GM21825 (cell line): ENCODE measurements around the gene PKM.

Experiments
- ATAC-seq: cut with Tn5 transposase; IDR thresholded peaks from one replicate; pipeline ENCODE4 v1.9.1; 2021; ENCODE audit warnings: mild to moderate bottlenecking, moderate library complexity; ENCODE audit not compliant: unreplicated experiment

PKM gene

DNA sequence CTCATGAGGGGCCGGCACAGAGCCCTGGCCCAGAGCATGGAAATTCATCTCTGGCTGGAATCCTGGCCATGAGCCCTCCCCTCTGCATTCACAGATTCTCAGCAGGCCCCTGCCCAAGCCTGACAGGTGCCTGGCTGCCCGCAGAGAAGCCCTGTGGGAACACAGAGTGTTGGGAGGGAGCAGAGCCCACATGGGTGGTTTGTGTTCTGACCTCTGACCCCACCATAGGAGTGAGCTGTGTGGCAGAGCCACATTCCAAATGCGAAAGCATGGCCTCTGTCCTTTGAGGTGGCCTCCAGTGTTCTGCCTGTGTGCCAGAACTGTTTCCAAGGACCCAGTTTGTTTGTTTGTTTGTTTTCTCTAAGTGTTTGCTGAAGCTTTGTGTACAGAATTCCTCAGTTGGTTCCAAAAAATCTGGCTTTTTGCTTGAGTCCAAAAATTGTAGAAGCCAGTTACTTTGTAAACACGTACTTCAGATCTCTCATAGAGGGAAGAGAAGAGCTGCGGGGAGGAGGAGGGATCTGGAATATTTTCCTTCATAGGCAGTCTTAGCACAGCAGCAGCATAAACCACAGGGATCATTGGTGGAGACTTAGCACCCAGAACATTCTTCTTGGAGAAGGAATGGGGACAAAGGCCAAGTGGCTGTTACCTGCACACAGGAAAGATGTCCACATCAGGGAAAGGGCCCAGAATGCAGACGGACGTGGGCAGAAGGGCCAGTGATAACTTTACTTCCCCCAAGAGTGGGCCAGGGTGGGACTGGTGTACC is 69.4 kb downstream of the PKM start:
- no peak for ATAC-seq

DNA sequence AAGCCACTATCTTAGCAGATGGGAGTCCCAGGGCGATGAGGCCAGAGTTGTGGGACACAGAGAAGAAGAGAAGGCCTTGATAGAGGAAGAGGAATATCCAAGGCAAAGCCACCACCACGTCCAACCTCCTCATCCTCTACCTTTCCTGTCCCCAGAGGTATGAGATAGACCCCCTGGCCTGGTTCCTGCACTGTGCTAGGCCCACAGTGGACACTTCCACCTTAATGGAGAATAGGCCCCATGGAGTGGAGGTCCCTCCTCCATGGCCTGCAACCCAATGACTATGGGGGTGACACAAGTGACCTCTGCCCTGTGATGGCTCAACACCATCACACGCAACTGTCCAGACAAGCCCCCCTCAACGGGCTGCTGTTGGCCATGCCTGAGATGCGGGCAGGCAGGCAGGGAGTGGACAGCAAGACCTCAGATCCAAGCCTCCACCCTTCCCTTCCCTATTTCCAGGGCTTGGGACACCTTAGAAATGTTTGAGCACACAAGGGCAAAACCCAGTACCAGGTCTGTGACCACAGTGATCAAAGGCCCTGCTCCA is 70.2 kb downstream of the PKM start:
- no peak for ATAC-seq

DNA sequence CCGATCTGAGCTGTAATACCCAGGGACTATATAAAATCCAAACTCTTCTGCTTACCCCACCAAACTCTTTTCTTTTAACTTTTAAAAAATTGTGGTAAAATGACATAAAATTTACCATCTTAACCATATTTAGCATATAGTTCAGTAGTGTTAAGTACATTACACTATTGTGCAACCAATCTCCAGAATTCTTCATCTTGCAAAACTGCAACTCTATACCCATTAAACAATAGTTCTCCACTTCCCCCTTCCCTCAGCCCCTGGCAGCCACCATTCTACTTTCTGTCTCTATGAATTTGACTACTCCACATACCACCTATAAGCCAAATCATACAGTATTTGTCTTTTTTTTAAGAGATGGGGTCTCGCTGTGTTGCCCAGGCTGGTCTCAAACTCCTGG is 74.1 kb downstream of the PKM start:
- ATAC-seq, result no peak

DNA sequence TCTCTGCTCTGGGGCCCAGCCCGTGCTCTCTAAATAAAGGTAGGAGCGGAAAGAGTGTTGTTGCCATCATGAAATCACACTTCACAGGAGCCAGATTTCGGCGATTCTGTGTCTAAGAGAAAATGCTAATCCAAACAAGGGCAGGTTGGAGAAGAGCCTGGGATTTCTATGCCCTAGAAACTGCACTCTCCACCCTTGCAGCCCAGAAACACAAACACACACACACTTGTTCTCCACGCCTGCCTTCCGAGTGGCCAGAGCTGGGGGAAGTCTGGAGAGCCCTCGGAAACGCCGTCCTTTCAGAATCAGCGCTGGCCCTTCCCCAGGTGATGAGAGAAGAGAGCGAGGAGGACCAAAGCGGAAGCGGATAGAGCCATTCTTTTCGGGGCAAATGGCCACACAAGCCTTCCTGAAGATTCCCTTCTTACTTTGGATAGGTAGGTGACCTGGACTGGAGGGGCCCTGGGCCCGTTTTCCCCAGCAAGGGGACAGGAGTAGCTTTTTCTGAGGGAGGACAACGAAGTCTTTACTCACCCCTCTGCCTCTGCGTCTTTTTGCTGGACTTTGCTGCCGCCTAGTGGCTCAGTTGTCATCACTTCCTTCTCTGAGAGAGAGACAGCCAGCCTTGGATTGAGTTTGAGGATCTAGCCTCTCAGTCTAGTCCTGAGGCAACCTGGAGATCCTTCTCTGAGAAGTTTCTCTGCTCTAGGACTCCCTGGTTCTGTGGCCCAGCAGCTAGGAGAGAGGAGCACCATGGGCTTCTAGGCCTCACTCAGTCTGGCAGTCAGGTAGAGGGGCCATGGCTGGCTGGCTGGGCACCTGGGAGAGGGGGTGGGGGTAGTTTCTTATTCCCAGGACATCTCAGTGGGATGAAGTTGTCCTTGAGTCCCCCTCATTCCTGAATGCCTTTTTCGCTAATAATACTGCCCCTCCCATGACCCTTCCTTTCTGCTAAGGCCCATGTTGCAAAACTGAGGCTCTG is 75.1 kb downstream of the PKM start:
- ATAC-seq, result peak; percentile 64

DNA sequence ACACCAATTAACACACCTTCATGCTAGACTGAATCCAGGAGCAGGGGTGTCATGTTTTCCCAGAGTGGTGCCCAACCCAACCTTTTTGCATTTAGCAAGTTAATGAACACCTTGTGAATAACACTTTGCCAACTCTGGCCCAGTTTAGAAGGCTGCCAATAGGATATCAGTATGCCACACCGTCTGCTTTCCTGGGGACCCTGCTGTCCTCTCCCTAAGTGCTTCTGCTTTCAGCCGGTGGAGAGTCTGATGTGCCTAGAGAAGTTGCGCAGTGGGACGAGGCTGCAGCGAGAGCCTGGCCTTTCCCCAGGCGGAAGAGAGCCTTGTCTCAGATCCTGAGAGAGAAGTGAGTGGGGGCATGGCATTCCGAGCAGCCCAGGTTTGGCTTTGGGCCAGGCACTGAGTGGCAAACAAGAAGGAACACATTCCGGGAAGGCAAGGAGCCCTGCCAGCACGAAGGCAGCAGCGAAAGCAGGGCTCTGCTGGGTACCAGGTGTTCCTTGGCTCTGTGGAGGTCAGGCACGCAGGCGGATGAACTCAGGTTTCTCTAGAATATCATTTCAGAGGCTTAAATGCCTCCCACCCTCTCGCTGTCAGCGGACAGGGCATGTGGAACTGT is 75.9 kb downstream of the PKM start:
- no peak for ATAC-seq

DNA sequence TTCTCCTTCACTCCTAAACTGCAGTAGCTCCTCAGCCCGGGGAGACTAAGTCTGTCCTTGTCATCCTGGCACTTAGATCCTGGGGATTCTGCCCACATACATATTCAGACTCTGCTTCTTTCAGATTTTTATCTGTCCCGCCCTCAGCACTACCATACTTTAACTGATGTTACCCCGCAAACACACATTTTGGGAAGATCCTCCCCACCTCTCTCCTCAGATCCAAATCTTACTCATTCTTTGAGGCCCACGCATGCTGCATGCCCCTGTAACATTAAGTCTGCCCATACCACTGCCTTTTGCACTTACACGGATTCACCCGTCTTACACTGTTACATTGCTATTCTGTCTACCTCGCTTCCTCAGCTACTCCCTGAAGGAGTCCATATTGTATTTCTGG is 76.7 kb downstream of the PKM start:
- no peak for ATAC-seq

DNA sequence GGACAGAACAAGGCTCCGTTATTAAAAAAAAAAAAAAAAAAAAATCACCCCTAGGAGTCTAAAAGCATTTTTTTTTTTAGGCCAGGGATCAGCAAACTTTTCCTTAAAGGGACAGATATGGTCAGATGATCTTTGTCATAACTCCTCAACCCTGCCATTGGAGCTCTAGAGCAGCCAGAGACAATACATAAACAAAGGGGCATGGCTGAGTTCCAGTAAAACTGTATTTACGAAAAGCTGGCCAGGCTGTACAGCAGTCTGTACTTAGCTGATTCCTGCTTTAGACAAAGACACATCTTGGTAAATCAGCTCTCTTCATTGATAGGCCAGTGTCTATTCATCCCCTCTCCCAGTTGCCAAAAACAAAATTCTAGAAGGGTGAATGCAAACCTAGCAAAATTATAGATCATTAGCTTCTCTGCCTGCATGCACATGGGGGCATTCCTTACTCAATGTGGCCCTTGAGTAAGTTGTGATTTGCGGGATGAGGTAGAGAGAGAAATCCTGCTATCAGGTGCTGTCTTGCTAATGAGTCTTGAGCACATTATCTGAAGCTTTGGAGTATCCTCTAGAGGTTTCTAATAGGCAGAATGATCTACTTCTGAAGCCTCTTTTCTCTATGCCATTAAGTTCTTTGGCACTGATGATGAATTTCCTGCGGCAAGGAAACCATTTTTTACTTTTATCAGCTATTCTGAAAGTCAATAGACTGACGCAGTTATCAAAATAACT is 77.6 kb downstream of the PKM start:
- no peak for ATAC-seq
